Measurements from ENCODE around the gene PSPN. TPM values are rescaled to one million over a fixed set of nuclear protein-coding genes. Genes with fewer than 3 reads are reported as not detected.

Gene PSPN
- total RNA-seq, 1 experiment from 2014 or later: 1.9 TPM

- TF ChIP-seq ZNF532 (CRISPR knock-in tag; IDR thresholded peaks at IDR 0.05; ENCODE audit: borderline replicate concordance) (no peak), ATF1 (CRISPR knock-in tag; IDR thresholded peaks at IDR 0.05) (no peak), NR2C2 (CRISPR knock-in tag; IDR thresholded peaks at IDR 0.05) (no peak), MAX (CRISPR knock-in tag; IDR thresholded peaks at IDR 0.05) (0 out of 2 replicates have a peak, but pooled peaks have one; percentile 52), GTF2I (CRISPR knock-in tag; conservative IDR thresholded peaks at IDR 0.05) (no peak), USF1 (CRISPR knock-in tag; IDR thresholded peaks at IDR 0.05) (peak; percentile 58), OVOL2 (CRISPR knock-in tag; IDR thresholded peaks at IDR 0.05; ENCODE audit: borderline replicate concordance) (no peak), ZNF671 (CRISPR knock-in tag; IDR thresholded peaks at IDR 0.05) (no peak), RELA (CRISPR knock-in tag; IDR thresholded peaks at IDR 0.05; ENCODE audit: borderline replicate concordance) (peak; percentile 87; the same call in 1 of the 2 replicates), ZMAT4 (CRISPR knock-in tag; IDR thresholded peaks at IDR 0.05) (no peak), SOX15 (CRISPR knock-in tag; IDR thresholded peaks at IDR 0.05) (no peak), SMAD4 (CRISPR knock-in tag; IDR thresholded peaks at IDR 0.05) (no peak), ZNF317 (CRISPR knock-in tag; IDR thresholded peaks at IDR 0.05; ENCODE audit: borderline replicate concordance, low read depth) (no peak), ZNF416 (CRISPR knock-in tag; IDR thresholded peaks at IDR 0.05) (no peak), MXD4 (CRISPR knock-in tag; IDR thresholded peaks at IDR 0.05; ENCODE audit: borderline replicate concordance) (no peak), KAT7 (CRISPR knock-in tag; IDR thresholded peaks at IDR 0.05; ENCODE audit: borderline replicate concordance) (peak; percentile 70; the same call in 1 of the 2 replicates), ZNF396 (CRISPR knock-in tag; IDR thresholded peaks at IDR 0.05; ENCODE audit: borderline replicate concordance) (no peak), ZNF425 (CRISPR knock-in tag; conservative IDR thresholded peaks at IDR 0.05) (no peak), MLX (CRISPR knock-in tag; IDR thresholded peaks at IDR 0.05) (0 out of 2 replicates have a peak, but pooled peaks have one; percentile 73), ZNF232 (CRISPR knock-in tag; IDR thresholded peaks at IDR 0.05) (no peak), TP53 (CRISPR knock-in tag; IDR thresholded peaks at IDR 0.05) (no peak), HMGA2 (CRISPR knock-in tag; IDR thresholded peaks at IDR 0.05) (no peak), ZSCAN18 (CRISPR knock-in tag; IDR thresholded peaks at IDR 0.05) (no peak), ZNF281 (CRISPR knock-in tag; IDR thresholded peaks at IDR 0.05) (no peak), RORB (CRISPR knock-in tag; IDR thresholded peaks at IDR 0.05) (no peak), ZNF423 (CRISPR knock-in tag; IDR thresholded peaks at IDR 0.05) (no peak), NR3C1 (CRISPR knock-in tag; conservative IDR thresholded peaks at IDR 0.05; ENCODE audit: low read depth) (no peak)
Observed at GRCh38 chr19:6372594-6373095, 3.1 kb downstream of the PSPN start, which contains the start of gene ALKBH7 (continued).
